Measurements from ENCODE around the gene ARHGEF40.
"Not testable (repeated sequence)": the region's sequence is repeated elsewhere in the genome, so short reads cannot be mapped to it uniquely, and the experiment has no call there.

The ARHGEF40 gene

GRCh38 chr14:21040370-21040925 is 29.7 kb upstream of the ARHGEF40 start:
- DNase-seq = no peak

- not testable (repeated sequence) for DNase-seq
Measured at GRCh38 chr14:21040941-21041340, 29.2 kb upstream of the ARHGEF40 start.

GRCh38 chr14:21041676-21042433 is 28.2 kb upstream of the ARHGEF40 start, which contains the start of gene RNASE7:
RNASE7 (plus strand) TSS chr14:21042362; CDS start chr14:21042993, 631 bp downstream.
- DNase-seq = no peak

- peak; percentile 63 for DNase-seq
Measured at GRCh38 chr14:21042918-21043317, 27.2 kb upstream of the ARHGEF40 start.

- no peak for DNase-seq
Measured at GRCh38 chr14:21043387-21043973, 26.6 kb upstream of the ARHGEF40 start.

- no peak for DNase-seq
Measured at GRCh38 chr14:21043974-21044618, 26.0 kb upstream of the ARHGEF40 start.

- DNase-seq = no peak
Measured at GRCh38 chr14:21047378-21047781, 22.7 kb upstream of the ARHGEF40 start.

- DNase-seq = no peak
Measured at GRCh38 chr14:21048638-21049037, 21.5 kb upstream of the ARHGEF40 start.

- DNase-seq = no peak
Measured at GRCh38 chr14:21049271-21049673, 20.8 kb upstream of the ARHGEF40 start.

GRCh38 chr14:21050597-21050996 is 19.5 kb upstream of the ARHGEF40 start:
- no peak for DNase-seq

GRCh38 chr14:21053184-21054122 is 16.7 kb upstream of the ARHGEF40 start:
- no peak for DNase-seq

- DNase-seq = no peak
Measured at GRCh38 chr14:21054123-21054767, 15.9 kb upstream of the ARHGEF40 start.

- DNase-seq = no peak
Measured at GRCh38 chr14:21054768-21055145, 15.3 kb upstream of the ARHGEF40 start.

- no peak for DNase-seq
Measured at GRCh38 chr14:21055432-21056117, 14.5 kb upstream of the ARHGEF40 start.

GRCh38 chr14:21056520-21057163 is 13.5 kb upstream of the ARHGEF40 start:
- no peak for DNase-seq

GRCh38 chr14:21057803-21058675 is 12.1 kb upstream of the ARHGEF40 start, which contains the start of gene RNASE8:
RNASE8 (plus strand) TSS chr14:21057822; CDS start chr14:21057893, 71 bp downstream.
- no peak for DNase-seq

GRCh38 chr14:21058903-21059302 is 11.2 kb upstream of the ARHGEF40 start:
- no peak for DNase-seq

GRCh38 chr14:21059842-21060613 is 10.1 kb upstream of the ARHGEF40 start:
- DNase-seq = no peak

Data from midbrain (tissue), 1 donor.